ENCODE results near the gene ISL2. TPM values are rescaled to one million over a fixed set of nuclear protein-coding genes. Genes with fewer than 3 reads are reported as not detected.

The ISL2 gene
- total and polyA plus RNA-seq, 2 of the 4 experiments (the other 2 are of a cell fraction): 1.3 to 3.6 TPM

DNA sequence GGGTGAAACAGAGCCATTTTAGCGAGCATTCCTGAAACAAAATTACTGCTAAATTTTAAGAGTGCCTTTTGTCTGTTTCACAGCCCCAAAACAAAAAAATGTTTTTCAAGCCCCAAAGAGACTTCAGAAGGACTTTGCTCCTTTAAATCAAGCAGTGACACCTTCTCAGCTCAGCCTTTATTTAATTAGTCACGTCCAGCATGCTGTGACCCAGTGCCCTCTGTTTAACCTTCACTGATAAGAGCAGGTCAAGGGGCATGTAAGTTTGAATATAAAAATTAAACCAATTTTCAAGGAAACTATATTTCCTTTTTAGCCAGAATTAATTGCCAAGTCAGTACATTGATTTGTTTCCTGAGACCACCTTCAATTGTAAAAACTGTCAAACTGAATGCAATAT lies 40.6 kb downstream of the ISL2 start:
- Histone ChIP-seq H3K23ac (ENCODE audit: low read depth, low read length) (no peak overlapping the region), H3K27me3 (ENCODE audit: control insufficient read depth, insufficient read depth, low read length) (no peaks in the 10 kb centered on the region), H2AFZ (replicated peaks; ENCODE audit: low read length, poor library complexity) (no peak overlapping the region), H3K27ac (ENCODE audit: insufficient read depth, low read length) (no peak overlapping the region), H3K18ac (ENCODE audit: low read depth, low read length) (no peak overlapping the region), H3K4me2 (ENCODE audit: low read depth, low read length) (no peak overlapping the region), H3K36me3 (ENCODE audit: control insufficient read depth, insufficient read depth, low read length) (no peaks in the 10 kb centered on the region; the same call in 1 of the 2 replicates), H2BK120ac (ENCODE audit: low read depth, low read length) (no peak overlapping the region), H3K4me3 (ENCODE audit: insufficient read depth, low read depth, low read length) (no peak overlapping the region), H3K9me1 (ENCODE audit: insufficient read depth, low read length) (peaks cover 4% of the 10 kb centered on the region; the same call in 1 of the 2 replicates), H3K9me3 (ENCODE audit: control insufficient read depth, insufficient read depth, low read length) (no peaks in the 10 kb centered on the region), H2BK15ac (ENCODE audit: low read depth, low read length) (no peak overlapping the region), H4K8ac (ENCODE audit: low read depth in 2 of 2, low read length in 2 of 2) (no peak overlapping the region), H3K9ac (ENCODE audit: low read depth, low read length) (no peak overlapping the region), H4K20me1 (ENCODE audit: insufficient read depth, low read length) (no peaks in the 10 kb centered on the region), H2BK20ac (ENCODE audit: low read depth, low read length) (no peak overlapping the region), H3K56ac (ENCODE audit: extremely low read depth, insufficient read depth, low read length) (no peak overlapping the region), H2AK9ac (replicated peaks; ENCODE audit: low read depth, low read length, poor library complexity) (no peak overlapping the region), H4K91ac (ENCODE audit: insufficient read depth, low read depth, low read length) (no peak overlapping the region), H4K5ac (ENCODE audit: low read depth, low read length) (no peak overlapping the region), H3K79me1 (ENCODE audit: low read depth in 1 of 2, low read length in 2 of 2) (no peaks in the 10 kb centered on the region), H3K4me1 (ENCODE audit: control insufficient read depth, insufficient read depth, low read length) (no peaks in the 10 kb centered on the region; the same call in 1 of the 2 replicates), H2BK5ac (ENCODE audit: low read depth, low read length, poor library complexity, severe bottlenecking) (no peak overlapping the region), H3K14ac (replicated peaks; ENCODE audit: low read depth, low read length) (no peak overlapping the region), H3K4ac (ENCODE audit: low read depth, low read length) (no peak overlapping the region), H2AK5ac (ENCODE audit: low read depth, low read length) (no peak overlapping the region)
- no CpG with 5 or more reads among the region's 2 CpGs for WGBS, 2 experiments (ENCODE audit: extremely low coverage in 2 of 2, insufficient read length in 1 of 2)
- BruUV-seq (replicated peaks): no TSS peak
- ChIA-PET CTCF (no interaction called here), POLR2A (ENCODE audit: unreplicated experiment) (no interaction called here)
- TF ChIP-seq CHD1 (IDR thresholded peaks at IDR 0.05; ENCODE audit: low read depth, low read length) (no peak), CEBPB (IDR thresholded peaks at IDR 0.05; ENCODE audit: low read depth, low read length) (no peak), RAD21 (IDR thresholded peaks at IDR 0.05; ENCODE audit: low read length) (no peak), MAZ (IDR thresholded peaks at IDR 0.05; ENCODE audit: borderline replicate concordance, low read depth, low read length) (no peak)
- DNase-seq: no peak
- dilution Hi-C loops (cut with HindIII; ENCODE audit: low sequenced_read_pairs, unreplicated experiment): no loop called here
- in situ Hi-C loops (cut with MboI; ENCODE audit: low sequenced_read_pairs): no loop called here
- intact Hi-C loops (cut with micrococcal nuclease): no loop called here
- no peak for ATAC-seq (ENCODE audit: low read depth)
